GM12878 (cell line): ENCODE results near the gene TRABD2B. TPM values are rescaled to one million over a fixed set of nuclear protein-coding genes. Genes with fewer than 3 reads are reported as not detected.

Source experiments
- ATAC-seq: fragments of 200-7000 bp; cut with Tn5 transposase; 3 replicates; pipeline ENCODE4 v1.9.1; 2020; ENCODE audit warnings: mild to moderate bottlenecking, moderate library complexity
- BruUV-seq: library from RNA; stranded (reverse); fragments of 400-500 nt; replicated peaks from 2 replicates; lab custom pipeline; 2021; lab: Mats Ljungman, UMichigan
- CTCF ChIA-PET: fragments of 300-600 bp; sonication (Branson Sonifier 250); formaldehyde crosslinking; extraction: SDS; loops from one replicate; lab custom pipeline; 2021; ENCODE audit warnings: inconsistent platforms; lab: Yijun Ruan, JAX
- POLR2A ChIA-PET: fragments of 350-600 bp; formaldehyde crosslinking; extraction: SDS; loops from one replicate; lab custom pipeline; 2021; ENCODE audit warnings: inconsistent platforms; lab: Charles Lee
- RAD21 ChIA-PET: fragments of 300-600 bp; sonication (Branson Sonifier 250); formaldehyde crosslinking; loops from one replicate; lab custom pipeline; 2023; ENCODE audit warnings: antibody characterized with exemption; ENCODE audit not compliant: unreplicated experiment; lab: Charles Lee
- SMC1A ChIA-PET: fragments of 300-600 bp; sonication (Branson Sonifier 250); formaldehyde crosslinking; loops from one replicate; lab custom pipeline; 2023; ENCODE audit not compliant: unreplicated experiment, uncharacterized antibody; lab: Charles Lee
- DNase-seq: peaks from one replicate; pipeline ENCODE4 v3.0.0-alpha.2; 2011; ENCODE audit warnings: low read depth, low spot score
- FAIRE-seq: peaks from 3 replicates; lab custom pipeline; 2011; peaks lifted over from hg19 to GRCh38; lab: Jason Lieb, UNC
- H2AFZ ChIP-seq: 2 replicates; pipeline ENCODE4 v1.6.0; 2011; ENCODE audit warnings: low read depth, low read length, control low read depth; ENCODE audit not compliant: control insufficient read depth
- H3K27ac ChIP-seq: 2 replicates; pipeline ENCODE4 v1.5.1; 2011; ENCODE audit warnings: control low read depth; ENCODE audit not compliant: control insufficient read depth, insufficient read depth
- H3K27me3 ChIP-seq, 2 experiments: replicated peaks in 1 of 2; 2 replicates each; pipeline versions ENCODE4 v1.6.0 to v1.6.1; 2011; ENCODE audit warnings: low read length in 1 of 2; ENCODE audit not compliant: control insufficient read depth in 2 of 2, insufficient read depth in 2 of 2
- H3K36me3 ChIP-seq, 2 experiments: 2 replicates each; pipeline ENCODE4 v1.5.1; 2011; ENCODE audit warnings: low read length in 1 of 2; ENCODE audit not compliant: control insufficient read depth in 2 of 2, insufficient read depth in 2 of 2
- H3K4me1 ChIP-seq: 2 replicates; pipeline ENCODE4 v1.6.1; 2011; ENCODE audit warnings: mild to moderate bottlenecking, low read length, moderate library complexity, mixed read lengths; ENCODE audit not compliant: control insufficient read depth, insufficient read depth
- H3K4me2 ChIP-seq: 2 replicates; pipeline ENCODE4 v1.6.0; 2011; ENCODE audit warnings: control low read depth; ENCODE audit not compliant: control insufficient read depth, insufficient read depth
- H3K4me3 ChIP-seq: fragments of 200-600 bp; sonication (generic); 2 replicates; pipeline ENCODE4 v1.5.1; 2016
- H3K79me2 ChIP-seq: 2 replicates; pipeline ENCODE4 v1.6.0; 2011; ENCODE audit warnings: low read length; ENCODE audit not compliant: control insufficient read depth, insufficient read depth
- H3K9ac ChIP-seq: 2 replicates; pipeline ENCODE4 v1.8.0; 2011; ENCODE audit warnings: low read length, control low read depth, mixed read lengths; ENCODE audit not compliant: control insufficient read depth, insufficient read depth
- H3K9me3 ChIP-seq: replicated peaks from 3 replicates; pipeline ENCODE4 v1.5.1; 2011; ENCODE audit warnings: mild to moderate bottlenecking, low read length; ENCODE audit not compliant: control insufficient read depth, insufficient read depth
- H4K20me1 ChIP-seq: 2 replicates; pipeline ENCODE4 v1.6.0; 2011; ENCODE audit not compliant: control insufficient read depth, insufficient read depth
- HDGF ChIP-seq: fragments of 450-650 bp; IDR thresholded peaks from 2 replicates; pipeline ENCODE4 v1.6.1; 2016; ENCODE audit warnings: antibody characterized with exemption
- KDM1A ChIP-seq: fragments of 200-600 bp; sonication (generic); IDR thresholded peaks from 2 replicates; pipeline ENCODE4 v1.6.1; 2016; ENCODE audit warnings: borderline replicate concordance
- NFYB ChIP-seq: IDR thresholded peaks from 2 replicates; pipeline ENCODE4 v1.6.1; 2011; ENCODE audit warnings: low read depth, mild to moderate bottlenecking, low read length, improper control_type of control experiment, moderate library complexity; ENCODE audit not compliant: insufficient read depth
- SMAD1 ChIP-seq: fragments of 450-650 bp; IDR thresholded peaks from 2 replicates; pipeline ENCODE4 v1.6.1; 2018; ENCODE audit warnings: mild to moderate bottlenecking, low read depth; ENCODE audit not compliant: partially characterized antibody
- TARDBP ChIP-seq: IDR thresholded peaks from 2 replicates; pipeline ENCODE4 v1.6.1; 2016; ENCODE audit warnings: borderline replicate concordance
- WGBS: methylation state at CpG from one replicate; pipeline ENCODE4 v1.1.6; 2016; ENCODE audit warnings: low lambda C conversion rate; ENCODE audit not compliant: insufficient replicate concordance, insufficient coverage; ENCODE audit errors: missing lambda C conversion rate; 5-methylcytosine and 5-hydroxymethylcytosine counted together
- in situ Hi-C: fragments of 300-500 bp; cut with MboI; formaldehyde crosslinking; loops from 9 replicates; pipeline ENCODE4 v1.14.3; 2018; ENCODE audit warnings: mixed read lengths
- intact Hi-C: fragments of 100-400 bp; cut with micrococcal nuclease; formaldehyde crosslinking; loops from one replicate; pipeline ENCODE4 v1.14.2; 2022; ENCODE audit not compliant: unreplicated experiment
- polyA plus RNA-seq, 11 experiments: library from polyadenylated mRNA; depleted of rRNA in 4 of 11; unstranded in 6 of 11; stranded (reverse) in 5 of 11; fragments of >200 nt; fragmentation: Nextera tagmentation in 4 of 11; fragmentation: Illumina TruSeq in 1 of 11; extraction: Ambion mirVana in 4 of 11; extraction: Trizol in 1 of 11; gene quantifications; 1 replicate in 1 of 11; 2 replicates in 10 of 11; pipeline versions ENCODE4 v1.2.1 to v1.2.3, GENCODE V29; 2011 to 2016; ENCODE audit warnings: inconsistent platforms in 2 of 11, missing spikeins in 2 of 11, low read depth in 1 of 11
- total RNA-seq, 4 experiments: library from RNA; depleted of rRNA in 3 of 4; stranded (reverse); fragments of >200 nt in 3 of 4; fragmentation: Illumina TruSeq in 1 of 4; extraction: Trizol in 1 of 4; gene quantifications; 2 replicates each; pipeline versions ENCODE4 v1.2.1 to v1.2.3, GENCODE V29; 2013 to 2021
- TF ChIP-seq, protein P1 (sequence below): fragments of 450-650 bp; IDR thresholded peaks from 2 replicates; pipeline ENCODE4 v1.6.1; 2018; ENCODE audit warnings: mild to moderate bottlenecking, low read depth, moderate library complexity; ENCODE audit not compliant: partially characterized antibody
- TF ChIP-seq, protein P2 (sequence below), 3 experiments: IDR thresholded peaks in 2 of 3; conservative IDR thresholded peaks in 1 of 3; 2 replicates each; pipeline ENCODE4 v1.5.1; 2011; ENCODE audit warnings: low read depth in 3 of 3, low read length in 3 of 3, mild to moderate bottlenecking in 3 of 3, control low read depth in 2 of 3, moderate library complexity in 2 of 3, inconsistent platforms in 1 of 3, mixed read lengths in 1 of 3; ENCODE audit not compliant: control insufficient read depth in 2 of 3, insufficient read depth in 1 of 3; ENCODE audit errors: extremely low read depth in 1 of 3

The TRABD2B gene
- total and polyA plus RNA-seq, 10 of the 15 experiments (the other 5 are each of a cell fraction or from before 2014, with no cell fraction given), result not detected

DNA sequence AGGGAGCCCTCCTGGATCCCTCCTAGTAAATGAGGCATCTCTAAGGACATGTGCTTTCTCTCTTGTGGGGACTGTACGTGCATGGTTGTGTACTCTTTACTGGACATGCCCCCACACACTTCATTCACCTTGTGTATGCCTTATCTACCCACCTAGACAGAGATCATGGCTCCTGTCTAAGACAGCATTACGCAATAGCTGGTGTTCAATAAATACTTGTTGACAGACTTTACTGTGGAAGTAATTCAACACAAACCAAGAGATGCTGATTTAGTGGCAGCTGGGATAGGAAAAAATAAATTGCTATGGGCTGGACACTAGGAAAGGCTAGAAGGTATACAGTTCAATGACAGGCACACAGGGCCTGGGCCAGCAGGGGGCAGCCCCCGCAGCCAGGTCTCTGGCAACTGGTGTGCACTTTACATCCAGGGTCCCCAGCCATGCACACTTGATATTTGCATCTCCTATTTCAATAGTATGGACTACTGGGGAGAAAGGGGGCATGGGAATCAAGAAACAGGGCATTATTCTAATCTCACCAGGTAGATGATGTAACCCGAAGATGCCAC is 24.2 kb downstream of the TRABD2B start:
- SMC1A ChIA-PET, result no interaction called here
- Histone ChIP-seq H3K27me3 (no peaks in the 10 kb centered on the region), H4K20me1 (no peaks in the 10 kb centered on the region), H3K9ac (no peak overlapping the region), H3K4me1 (no peaks in the 10 kb centered on the region), H3K4me3 (no peak overlapping the region), H3K79me2 (no peaks in the 10 kb centered on the region), H3K27ac (no peak overlapping the region), H3K36me3 (no peaks in the 10 kb centered on the region; a peak in 1 of 4 replicates), H3K9me3 (no peaks in the 10 kb centered on the region), H2AFZ (no peak overlapping the region)
- no peak for DNase-seq
- POLR2A ChIA-PET, result no interaction called here
- WGBS, result 28% methylated on average over 4 of the region's 4 CpGs
- ATAC-seq, result no peak
- FAIRE-seq, result no peak
- no TSS peak for BruUV-seq
- intact Hi-C loops (no loop called here), in situ Hi-C loops (no loop called here)
- CTCF ChIA-PET, result no interaction called here
- RAD21 ChIA-PET, result no interaction called here
- TF ChIP-seq KDM1A, result no peak
- no peak for TF ChIP-seq TARDBP
- TF ChIP-seq NFYB, result no peak
- TF ChIP-seq SMAD1, result no peak
- TF ChIP-seq, protein P1, sequence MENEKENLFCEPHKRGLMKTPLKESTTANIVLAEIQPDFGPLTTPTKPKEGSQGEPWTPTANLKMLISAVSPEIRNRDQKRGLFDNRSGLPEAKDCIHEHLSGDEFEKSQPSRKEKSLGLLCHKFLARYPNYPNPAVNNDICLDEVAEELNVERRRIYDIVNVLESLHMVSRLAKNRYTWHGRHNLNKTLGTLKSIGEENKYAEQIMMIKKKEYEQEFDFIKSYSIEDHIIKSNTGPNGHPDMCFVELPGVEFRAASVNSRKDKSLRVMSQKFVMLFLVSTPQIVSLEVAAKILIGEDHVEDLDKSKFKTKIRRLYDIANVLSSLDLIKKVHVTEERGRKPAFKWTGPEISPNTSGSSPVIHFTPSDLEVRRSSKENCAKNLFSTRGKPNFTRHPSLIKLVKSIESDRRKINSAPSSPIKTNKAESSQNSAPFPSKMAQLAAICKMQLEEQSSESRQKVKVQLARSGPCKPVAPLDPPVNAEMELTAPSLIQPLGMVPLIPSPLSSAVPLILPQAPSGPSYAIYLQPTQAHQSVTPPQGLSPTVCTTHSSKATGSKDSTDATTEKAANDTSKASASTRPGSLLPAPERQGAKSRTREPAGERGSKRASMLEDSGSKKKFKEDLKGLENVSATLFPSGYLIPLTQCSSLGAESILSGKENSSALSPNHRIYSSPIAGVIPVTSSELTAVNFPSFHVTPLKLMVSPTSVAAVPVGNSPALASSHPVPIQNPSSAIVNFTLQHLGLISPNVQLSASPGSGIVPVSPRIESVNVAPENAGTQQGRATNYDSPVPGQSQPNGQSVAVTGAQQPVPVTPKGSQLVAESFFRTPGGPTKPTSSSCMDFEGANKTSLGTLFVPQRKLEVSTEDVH, result no peak
- TF ChIP-seq, protein P2, sequence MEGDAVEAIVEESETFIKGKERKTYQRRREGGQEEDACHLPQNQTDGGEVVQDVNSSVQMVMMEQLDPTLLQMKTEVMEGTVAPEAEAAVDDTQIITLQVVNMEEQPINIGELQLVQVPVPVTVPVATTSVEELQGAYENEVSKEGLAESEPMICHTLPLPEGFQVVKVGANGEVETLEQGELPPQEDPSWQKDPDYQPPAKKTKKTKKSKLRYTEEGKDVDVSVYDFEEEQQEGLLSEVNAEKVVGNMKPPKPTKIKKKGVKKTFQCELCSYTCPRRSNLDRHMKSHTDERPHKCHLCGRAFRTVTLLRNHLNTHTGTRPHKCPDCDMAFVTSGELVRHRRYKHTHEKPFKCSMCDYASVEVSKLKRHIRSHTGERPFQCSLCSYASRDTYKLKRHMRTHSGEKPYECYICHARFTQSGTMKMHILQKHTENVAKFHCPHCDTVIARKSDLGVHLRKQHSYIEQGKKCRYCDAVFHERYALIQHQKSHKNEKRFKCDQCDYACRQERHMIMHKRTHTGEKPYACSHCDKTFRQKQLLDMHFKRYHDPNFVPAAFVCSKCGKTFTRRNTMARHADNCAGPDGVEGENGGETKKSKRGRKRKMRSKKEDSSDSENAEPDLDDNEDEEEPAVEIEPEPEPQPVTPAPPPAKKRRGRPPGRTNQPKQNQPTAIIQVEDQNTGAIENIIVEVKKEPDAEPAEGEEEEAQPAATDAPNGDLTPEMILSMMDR (IDR thresholded peaks at IDR 0.05 in 2 of 3, conservative IDR thresholded peaks at IDR 0.05 in 1 of 3; ENCODE audit: control insufficient read depth in 2 of 3, extremely low read depth in 1 of 3, insufficient read depth in 1 of 3, low read depth in 3 of 3, low read length in 3 of 3), result peak in 2 of 3 experiments; percentile 8 to 26; a peak in 2 of 6 replicates
- no peak for TF ChIP-seq HDGF
- TF ChIP-seq, all 136 proteins: peak for 1
- no peak overlapping the region for H3K4me2 ChIP-seq
